Breast epithelium (tissue), 4 donors: ENCODE data around the gene ANKRD55. TPM values are rescaled to one million over a fixed set of nuclear protein-coding genes. Genes with fewer than 3 reads are reported as not detected.

Experiments used
- DNase-seq, 2 donors: peaks; one replicate each; pipeline ENCODE4 v3.0.0-alpha.2; 2019; ENCODE audit warnings: low spot score in 2 of 2
- H3K27ac ChIP-seq, 2 donors: fragments of 200-600 bp; sonication (generic) in 1 of 2; one replicate each; pipeline ENCODE4 v1.5.1; 2016 to 2019; ENCODE audit warnings: mild to moderate bottlenecking in 1 of 2
- H3K27me3 ChIP-seq, 2 donors: fragments of 200-600 bp; sonication (generic) in 1 of 2; one replicate each; pipeline versions ENCODE4 v1.5.1 to v1.6.0; 2017 to 2019; ENCODE audit warnings: control low read depth in 1 of 2, mild to moderate bottlenecking in 1 of 2
- H3K36me3 ChIP-seq: fragments of 200-600 bp; one replicate; pipeline ENCODE4 v1.5.1; 2019
- H3K4me1 ChIP-seq, 2 donors: fragments of 200-600 bp; sonication (generic); one replicate each; pipeline ENCODE4 v1.5.1; 2016 to 2019; ENCODE audit warnings: control low read depth in 1 of 2
- H3K4me3 ChIP-seq, 3 donors: fragments of 200-600 bp; sonication (generic); 1 replicate in 2 of 3; 2 replicates in 1 of 3; pipeline ENCODE4 v1.5.1; 2016 to 2019; ENCODE audit warnings: mild to moderate bottlenecking in 3 of 3, moderate library complexity in 2 of 3
- H3K9me3 ChIP-seq, 2 donors: fragments of 200-600 bp; sonication (generic) in 1 of 2; one replicate each; pipeline ENCODE4 v1.5.1; 2016 to 2019; ENCODE audit warnings: control low read depth in 1 of 2
- POLR2A ChIP-seq: fragments of 450-650 bp; IDR thresholded peaks from one replicate; pipeline ENCODE4 v1.6.1; 2016; ENCODE audit warnings: antibody characterized with exemption, mild to moderate bottlenecking, moderate library complexity
- POLR2AphosphoS5 ChIP-seq, 3 donors: sonication (generic); formaldehyde crosslinking; IDR thresholded peaks; one replicate each; pipeline ENCODE4 v1.6.1; 2017; ENCODE audit warnings: antibody characterized with exemption in 3 of 3
- intact Hi-C: fragments of 100-400 bp; cut with DNase I; formaldehyde crosslinking; loops from one replicate; pipeline ENCODE4 v1.15.1; 2023; ENCODE audit warnings: low total_unique reads
- total RNA-seq, 3 donors: library from RNA; depleted of rRNA; stranded (reverse); fragments of >200 nt; gene quantifications; one replicate each; pipeline ENCODE4 v1.1.0, GENCODE V29; 2016
- TF ChIP-seq, protein P1 (sequence below), 3 donors: fragments of 450-650 bp; IDR thresholded peaks; one replicate each; pipeline ENCODE4 v1.5.1; 2016 to 2017; ENCODE audit warnings: antibody characterized with exemption in 3 of 3, mild to moderate bottlenecking in 3 of 3, moderate library complexity in 3 of 3

ANKRD55 gene
- total RNA-seq, 3 donors from 2014 or later = 0.32 to 0.33 TPM; not detected in 1

DNA sequence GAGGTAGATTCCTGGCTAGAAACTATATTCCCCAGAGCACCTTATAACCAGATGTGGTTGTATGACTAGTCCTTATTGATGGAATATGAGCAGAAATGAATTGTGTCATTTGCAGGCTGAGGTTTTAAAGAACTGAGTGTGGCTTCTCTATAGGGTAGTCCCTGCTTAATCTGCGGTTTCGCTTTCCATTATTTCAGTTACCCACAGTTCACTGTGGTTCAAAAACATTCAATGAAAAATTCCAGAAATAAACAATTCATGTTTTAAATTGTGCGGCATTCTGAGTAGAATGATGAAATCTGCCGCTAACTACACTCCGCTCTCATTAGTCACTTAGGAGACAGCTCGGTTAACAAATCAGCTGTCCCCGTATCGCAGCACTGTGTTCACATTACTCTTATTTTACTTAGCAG is 65.1 kb downstream of the ANKRD55 start:
- intact Hi-C loops = no loop called here
- Histone ChIP-seq H3K4me3 (no peak overlapping the region), H3K27ac (no peak overlapping the region), H3K27me3 (no peaks in the 10 kb centered on the region), H3K36me3 (no peaks in the 10 kb centered on the region), H3K9me3 (no peaks in the 10 kb centered on the region), H3K4me1 (no peaks in the 10 kb centered on the region)
- TF ChIP-seq POLR2A (no peak), POLR2AphosphoS5 (IDR thresholded peaks at IDR 0.05) (no peak)
- TF ChIP-seq, protein P1, sequence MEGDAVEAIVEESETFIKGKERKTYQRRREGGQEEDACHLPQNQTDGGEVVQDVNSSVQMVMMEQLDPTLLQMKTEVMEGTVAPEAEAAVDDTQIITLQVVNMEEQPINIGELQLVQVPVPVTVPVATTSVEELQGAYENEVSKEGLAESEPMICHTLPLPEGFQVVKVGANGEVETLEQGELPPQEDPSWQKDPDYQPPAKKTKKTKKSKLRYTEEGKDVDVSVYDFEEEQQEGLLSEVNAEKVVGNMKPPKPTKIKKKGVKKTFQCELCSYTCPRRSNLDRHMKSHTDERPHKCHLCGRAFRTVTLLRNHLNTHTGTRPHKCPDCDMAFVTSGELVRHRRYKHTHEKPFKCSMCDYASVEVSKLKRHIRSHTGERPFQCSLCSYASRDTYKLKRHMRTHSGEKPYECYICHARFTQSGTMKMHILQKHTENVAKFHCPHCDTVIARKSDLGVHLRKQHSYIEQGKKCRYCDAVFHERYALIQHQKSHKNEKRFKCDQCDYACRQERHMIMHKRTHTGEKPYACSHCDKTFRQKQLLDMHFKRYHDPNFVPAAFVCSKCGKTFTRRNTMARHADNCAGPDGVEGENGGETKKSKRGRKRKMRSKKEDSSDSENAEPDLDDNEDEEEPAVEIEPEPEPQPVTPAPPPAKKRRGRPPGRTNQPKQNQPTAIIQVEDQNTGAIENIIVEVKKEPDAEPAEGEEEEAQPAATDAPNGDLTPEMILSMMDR (IDR thresholded peaks at IDR 0.05) = no peak
- DNase-seq = no peak

GRCh38 chr5:56167519-56167918 is 65.6 kb downstream of the ANKRD55 start:
- TF ChIP-seq, protein P1 (IDR thresholded peaks at IDR 0.05) = no peak
- TF ChIP-seq POLR2A (no peak), POLR2AphosphoS5 (IDR thresholded peaks at IDR 0.05) (no peak)
- no peak for DNase-seq
- H3K27me3 ChIP-seq = no peaks in the 10 kb centered on the region
- no peak overlapping the region for H3K27ac ChIP-seq
- intact Hi-C loops = no loop called here
- H3K4me3 ChIP-seq = no peak overlapping the region
- H3K9me3 ChIP-seq = no peaks in the 10 kb centered on the region
- no peaks in the 10 kb centered on the region for H3K4me1 ChIP-seq
- no peaks in the 10 kb centered on the region for H3K36me3 ChIP-seq

DNA sequence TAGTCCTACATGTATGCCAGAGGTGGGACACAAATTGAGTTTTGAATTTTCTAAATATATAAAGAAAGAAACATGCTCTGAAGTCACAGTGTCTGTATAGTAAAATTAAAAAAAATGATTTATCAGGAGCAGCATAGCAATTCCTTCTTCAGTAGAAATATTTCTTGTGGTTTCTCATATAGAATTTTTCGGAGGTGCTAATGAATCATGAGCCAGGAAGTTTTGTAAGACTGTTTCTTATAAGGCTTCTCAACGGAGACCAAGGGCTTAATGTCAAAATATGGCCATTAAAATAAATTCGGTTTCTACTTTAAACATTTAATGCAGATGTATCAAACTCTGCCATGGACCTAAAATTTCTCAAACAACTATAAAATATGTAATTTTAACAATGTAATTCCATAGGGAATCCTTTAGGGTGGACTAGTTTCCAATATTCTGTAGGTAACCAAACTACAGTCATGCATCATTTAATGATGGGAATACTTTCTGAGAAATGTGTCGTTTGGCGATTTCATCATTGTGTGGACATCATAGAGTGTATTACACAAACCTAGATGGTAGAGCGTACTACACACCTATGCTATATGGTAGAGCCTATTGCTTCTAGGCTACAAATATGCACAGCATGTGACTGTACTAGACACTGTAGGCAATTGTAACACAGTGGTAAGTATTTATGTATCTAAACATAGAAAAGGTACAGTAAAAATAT is 66.3 kb downstream of the ANKRD55 start:
- Histone ChIP-seq H3K4me1 (no peaks in the 10 kb centered on the region), H3K9me3 (no peaks in the 10 kb centered on the region), H3K27ac (no peak overlapping the region), H3K4me3 (no peak overlapping the region), H3K27me3 (no peaks in the 10 kb centered on the region), H3K36me3 (no peaks in the 10 kb centered on the region)
- no peak for DNase-seq
- TF ChIP-seq POLR2AphosphoS5 (IDR thresholded peaks at IDR 0.05) = no peak
- TF ChIP-seq, protein P1 (IDR thresholded peaks at IDR 0.05) = no peak
- no peak for TF ChIP-seq POLR2A
- intact Hi-C loops = no loop called here

- Histone ChIP-seq H3K27ac (no peak overlapping the region), H3K4me3 (no peak overlapping the region), H3K27me3 (no peaks in the 10 kb centered on the region), H3K4me1 (no peaks in the 10 kb centered on the region), H3K9me3 (no peaks in the 10 kb centered on the region), H3K36me3 (no peaks in the 10 kb centered on the region)
- TF ChIP-seq POLR2AphosphoS5 (IDR thresholded peaks at IDR 0.05) (no peak), POLR2A (no peak)
- TF ChIP-seq, protein P1 (IDR thresholded peaks at IDR 0.05) = no peak
- intact Hi-C loops = no loop called here
- no peak for DNase-seq
These were observed 68.8 kb downstream of the ANKRD55 start for GRCh38 chr5:56164376-56164775.

DNA sequence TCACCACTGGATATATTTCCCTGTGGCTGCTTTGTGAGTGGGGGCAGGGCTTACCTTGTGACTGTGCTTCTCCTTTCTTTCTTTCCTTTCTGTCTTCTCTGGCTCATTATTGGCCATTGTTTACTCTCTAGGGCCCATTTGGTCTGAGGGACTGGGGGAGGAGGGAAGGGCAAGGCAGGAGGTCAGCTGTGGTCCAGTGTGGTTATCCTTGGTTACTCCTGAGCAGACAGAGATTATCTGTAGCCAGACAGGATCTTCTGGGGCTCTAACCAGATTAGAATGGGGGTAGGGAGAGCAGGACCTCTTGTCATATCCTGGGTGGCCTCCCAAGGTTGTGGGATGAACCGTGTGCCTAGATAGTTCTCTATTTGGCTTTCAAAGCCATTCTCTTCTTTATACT is 71.2 kb downstream of the ANKRD55 start:
- DNase-seq = no peak
- intact Hi-C loops = no loop called here
- TF ChIP-seq, protein P1 (IDR thresholded peaks at IDR 0.05) = no peak
- TF ChIP-seq POLR2A (no peak), POLR2AphosphoS5 (IDR thresholded peaks at IDR 0.05) (no peak)
- Histone ChIP-seq H3K36me3 (no peaks in the 10 kb centered on the region), H3K27ac (no peak overlapping the region), H3K9me3 (no peaks in the 10 kb centered on the region), H3K27me3 (no peaks in the 10 kb centered on the region), H3K4me3 (no peak overlapping the region), H3K4me1 (no peaks in the 10 kb centered on the region)
